ENCODE results near the gene PRSS27.
"Not testable (repeated sequence)": the region's sequence is repeated elsewhere in the genome, so short reads cannot be mapped to it uniquely, and the experiment has no call there.

Gene PRSS27

GRCh38 chr16:2721634-2722173 lies 1.7 kb upstream of the PRSS27 start:
- not testable (repeated sequence) for DNase-seq

- DNase-seq = peak; percentile 66
These were observed 952 bp upstream of the PRSS27 start for GRCh38 chr16:2720719-2721633.

GRCh38 chr16:2719328-2720063 lies 528 bp downstream of the PRSS27 start:
- no peak for DNase-seq

- no peak for DNase-seq
These were observed 2.4 kb downstream of the PRSS27 start for GRCh38 chr16:2717383-2718263.

GRCh38 chr16:2716948-2717347 lies 3.1 kb downstream of the PRSS27 start:
- no peak for DNase-seq

GRCh38 chr16:2715966-2716885 lies 3.8 kb downstream of the PRSS27 start:
- DNase-seq = no peak

GRCh38 chr16:2715519-2715918 lies 4.5 kb downstream of the PRSS27 start:
- DNase-seq = no peak

DNA sequence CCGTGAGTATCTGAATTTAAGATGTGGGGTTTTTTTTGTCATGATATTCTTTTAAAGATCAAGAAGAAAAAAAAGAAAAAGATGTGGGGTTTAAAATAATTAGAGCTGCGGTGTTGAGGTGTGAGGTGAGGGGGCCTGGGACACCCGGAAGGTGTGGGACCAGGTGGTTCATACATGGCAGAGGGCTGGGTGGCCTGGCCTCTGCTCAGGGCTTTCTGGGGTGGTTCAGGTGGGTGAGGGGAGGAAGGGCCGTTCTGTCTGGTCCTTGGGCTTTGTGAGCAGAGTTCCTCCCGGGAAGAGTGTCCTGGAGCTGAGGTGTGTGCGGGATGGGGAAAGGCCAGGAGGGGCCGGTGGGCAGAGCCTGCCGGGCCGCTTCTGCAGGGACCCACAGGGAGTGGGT lies 5.0 kb downstream of the PRSS27 start:
- DNase-seq = no peak

GRCh38 chr16:2713985-2714774 lies 5.8 kb downstream of the PRSS27 start:
- no peak for DNase-seq

DNA sequence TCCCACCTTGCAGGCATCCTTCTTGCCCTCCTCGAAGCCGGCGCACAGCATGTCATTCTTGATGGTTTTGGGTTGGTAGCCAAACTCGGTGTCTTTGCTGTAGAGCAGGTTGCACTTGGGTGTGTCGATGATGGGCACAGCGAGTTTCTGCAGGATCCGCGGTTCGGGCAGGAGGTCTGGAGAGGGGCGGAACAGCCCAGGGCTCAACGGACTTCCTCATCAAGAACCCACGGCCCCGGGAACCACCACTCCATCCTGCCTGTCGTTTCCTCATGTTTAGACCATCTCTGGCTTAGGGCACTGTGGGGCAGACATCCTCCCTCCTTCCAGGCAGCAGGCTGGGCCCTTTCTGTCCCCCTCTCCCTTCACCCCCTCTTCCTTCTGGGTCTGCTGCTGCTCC lies 6.5 kb downstream of the PRSS27 start:
- DNase-seq = no peak

DNA sequence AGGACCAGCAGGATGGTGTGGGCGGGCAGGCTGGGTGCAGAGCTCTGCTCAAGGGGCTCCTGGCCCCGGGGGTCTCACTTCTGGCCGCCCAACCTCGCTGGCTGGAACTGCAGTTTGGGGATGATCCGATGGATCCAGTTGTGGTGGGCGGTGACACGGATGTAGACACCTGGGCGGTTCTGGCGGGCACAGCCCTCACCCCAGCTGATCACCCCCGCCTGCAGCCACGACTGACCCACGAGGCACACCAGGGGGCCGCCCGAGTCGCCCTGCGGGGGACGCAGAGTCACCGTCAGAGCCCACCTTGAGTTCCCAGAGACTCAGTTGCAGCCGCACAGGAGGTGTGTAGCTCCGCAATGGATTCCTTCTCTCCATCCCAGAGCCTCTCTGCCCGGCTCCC lies 7.5 kb downstream of the PRSS27 start:
- DNase-seq = no peak

- no peak for DNase-seq
These were observed 8.0 kb downstream of the PRSS27 start for GRCh38 chr16:2712063-2712441.

DNA sequence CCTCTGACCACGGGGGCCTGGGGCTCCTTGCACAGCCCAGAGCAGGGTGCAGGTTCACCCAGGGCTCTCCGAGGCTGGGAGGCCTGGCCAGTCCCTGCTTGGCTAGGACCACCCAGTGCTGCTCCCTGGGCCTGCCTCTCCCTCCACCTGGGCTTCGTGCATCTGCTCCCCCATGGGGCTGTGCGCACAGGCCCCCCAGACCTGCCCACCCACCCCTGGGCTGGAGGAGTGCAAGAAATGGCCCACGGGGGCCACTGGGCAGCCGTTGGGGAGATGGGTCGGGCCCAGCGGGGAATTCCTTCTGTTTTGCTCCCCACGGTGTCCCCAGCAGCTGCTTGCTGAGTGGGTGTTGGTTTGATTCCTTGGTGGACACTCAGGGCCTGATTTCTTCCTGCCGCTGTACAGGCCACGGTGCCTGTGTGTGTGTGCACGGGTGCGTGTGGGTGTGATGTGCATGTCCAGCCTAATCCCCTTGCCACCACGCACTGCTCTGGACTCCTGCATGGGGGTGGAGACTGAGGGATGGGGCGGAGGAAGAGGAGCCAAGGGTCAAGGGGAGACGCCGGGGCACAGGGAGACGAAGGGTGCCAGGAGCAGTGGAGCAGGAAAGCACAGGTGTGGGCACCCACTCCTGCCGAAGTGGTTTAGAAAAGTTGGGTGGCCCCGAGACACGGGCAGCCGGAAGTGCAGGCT lies 8.5 kb downstream of the PRSS27 start:
- no peak for DNase-seq

GRCh38 chr16:2710711-2711231 lies 9.3 kb downstream of the PRSS27 start:
- no peak for DNase-seq

- no peak for DNase-seq
These were observed 9.9 kb downstream of the PRSS27 start for GRCh38 chr16:2710021-2710710.

DNA sequence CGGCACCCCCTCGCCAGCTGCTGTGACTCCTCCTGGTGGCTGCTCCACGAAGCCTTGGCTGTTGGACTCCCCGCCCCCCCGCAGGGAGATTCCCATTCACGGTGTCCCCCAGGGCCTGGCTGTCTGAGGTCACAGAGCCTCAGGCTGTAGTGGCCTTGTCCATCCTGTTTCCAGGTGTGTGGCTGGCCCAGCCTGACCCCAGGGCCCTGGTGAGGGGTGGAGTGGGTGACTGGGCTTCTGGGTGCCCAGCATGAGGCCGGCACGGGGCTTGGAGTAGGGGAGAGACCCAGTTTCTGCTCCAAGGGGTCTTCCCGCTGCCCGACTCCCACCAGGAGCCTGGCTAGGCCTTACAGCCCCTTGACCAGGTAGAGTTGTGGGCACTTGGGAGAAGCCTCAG lies 10.4 kb downstream of the PRSS27 start:
- no peak for DNase-seq

DNA sequence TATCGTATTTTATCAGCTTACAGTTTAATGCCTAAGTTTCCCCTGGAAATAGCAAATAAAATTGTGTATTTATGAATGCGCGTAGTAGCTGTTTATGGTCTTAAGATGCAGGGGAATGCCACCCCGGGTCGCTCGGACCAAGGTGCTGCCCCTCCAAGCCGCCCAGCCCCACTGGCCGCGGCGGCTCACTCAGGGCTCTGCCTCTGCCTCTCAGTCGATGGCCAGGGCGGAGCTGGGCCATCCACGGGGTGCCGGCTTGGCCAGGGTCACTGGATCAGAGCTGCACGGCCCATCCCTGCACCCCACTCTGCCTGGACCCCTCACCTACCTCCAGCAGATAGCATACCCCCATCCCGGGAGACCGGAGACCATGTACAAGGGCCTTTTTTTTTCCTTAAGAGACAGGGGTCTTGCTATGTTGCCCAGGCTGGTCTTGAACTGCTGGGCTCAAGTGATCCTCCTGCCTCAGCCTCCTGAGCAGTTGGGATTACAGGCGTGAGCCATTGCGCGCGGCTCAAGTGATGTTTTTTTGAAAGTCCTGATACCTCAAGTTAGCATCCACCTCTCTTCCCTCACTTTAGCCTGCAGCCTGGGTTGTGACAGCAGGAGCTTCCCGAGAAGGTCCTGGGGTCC lies 11.0 kb downstream of the PRSS27 start:
- DNase-seq = no peak

DNA sequence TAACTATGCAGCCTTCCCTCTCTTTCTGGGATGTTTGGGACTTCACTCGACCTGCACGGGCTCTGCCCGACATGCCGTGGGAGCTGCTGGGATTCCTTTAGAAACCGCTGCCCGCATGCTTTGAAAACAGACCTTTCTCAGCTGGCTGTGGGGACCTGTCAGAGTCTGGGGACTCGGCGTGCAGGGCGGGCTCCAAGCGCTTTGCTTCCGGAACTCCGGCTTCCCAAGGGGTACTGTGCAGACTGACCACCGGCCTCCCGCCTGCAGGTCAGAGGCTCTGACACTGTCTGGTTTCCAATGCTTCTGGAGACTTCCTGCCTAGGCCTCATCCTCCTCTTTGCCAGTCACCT lies 11.8 kb downstream of the PRSS27 start:
- DNase-seq = no peak
